Nephron (organoid): Measurements from ENCODE around the gene PDLIM5.

Experiments
- H3K27ac Mint-ChIP-seq, 3 experiments: 2 replicates each; pipeline ENCODE4 v1.8.0; 2020; ENCODE audit warnings: mixed read lengths in 3 of 3, mild to moderate bottlenecking in 2 of 3, moderate library complexity in 1 of 3
- H3K27me3 Mint-ChIP-seq: 2 replicates; pipeline ENCODE4 v1.8.0; 2021; ENCODE audit warnings: low read depth, mild to moderate bottlenecking, moderate library complexity, mixed read lengths
- H3K36me3 Mint-ChIP-seq: 2 replicates; pipeline ENCODE4 v1.8.0; 2020; ENCODE audit warnings: low read depth, mixed read lengths
- H3K4me1 Mint-ChIP-seq: 2 replicates; pipeline ENCODE4 v1.8.0; 2020; ENCODE audit warnings: mixed read lengths
- H3K4me3 Mint-ChIP-seq, 3 experiments: 2 replicates each; pipeline ENCODE4 v1.8.0; 2020; ENCODE audit warnings: mild to moderate bottlenecking in 3 of 3, mixed read lengths in 3 of 3, moderate library complexity in 2 of 3
- H3K9me3 Mint-ChIP-seq: 2 replicates; pipeline ENCODE4 v1.8.0; 2020; ENCODE audit warnings: mixed read lengths
- TF ChIP-seq, protein P1 (sequence below), 3 experiments: fragments of 200-600 bp; sonication (generic); IDR thresholded peaks; one replicate each; pipeline ENCODE4 v1.5.0; 2021; ENCODE audit warnings: antibody characterized with exemption in 3 of 3; ENCODE audit not compliant: unreplicated experiment in 3 of 3

PDLIM5 gene

DNA sequence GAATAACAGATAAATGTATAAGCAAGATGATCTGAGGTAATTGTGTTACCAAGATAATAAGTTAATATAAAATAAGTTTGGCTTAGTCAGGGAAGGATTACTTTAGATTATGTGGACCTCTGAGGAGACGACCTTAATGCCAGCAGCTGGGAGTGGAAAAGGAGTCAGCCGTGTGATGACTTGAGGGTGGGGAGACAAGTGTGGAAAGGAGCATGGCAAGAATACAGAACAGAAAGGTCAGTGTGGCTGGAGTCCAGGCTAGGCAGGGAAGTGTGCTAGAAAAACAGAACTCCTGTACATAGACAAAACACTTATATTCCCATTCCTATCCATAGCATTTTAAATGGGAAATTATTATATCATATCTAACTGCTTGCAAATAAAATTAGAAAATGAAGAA lies 138.8 kb downstream of the PDLIM5 start:
- no peaks in the 10 kb centered on the region for H3K9me3 Mint-ChIP-seq
- no peak overlapping the region for H3K4me3 Mint-ChIP-seq
- peaks cover 51% of the 10 kb centered on the region for H3K36me3 Mint-ChIP-seq
- TF ChIP-seq, protein P1, sequence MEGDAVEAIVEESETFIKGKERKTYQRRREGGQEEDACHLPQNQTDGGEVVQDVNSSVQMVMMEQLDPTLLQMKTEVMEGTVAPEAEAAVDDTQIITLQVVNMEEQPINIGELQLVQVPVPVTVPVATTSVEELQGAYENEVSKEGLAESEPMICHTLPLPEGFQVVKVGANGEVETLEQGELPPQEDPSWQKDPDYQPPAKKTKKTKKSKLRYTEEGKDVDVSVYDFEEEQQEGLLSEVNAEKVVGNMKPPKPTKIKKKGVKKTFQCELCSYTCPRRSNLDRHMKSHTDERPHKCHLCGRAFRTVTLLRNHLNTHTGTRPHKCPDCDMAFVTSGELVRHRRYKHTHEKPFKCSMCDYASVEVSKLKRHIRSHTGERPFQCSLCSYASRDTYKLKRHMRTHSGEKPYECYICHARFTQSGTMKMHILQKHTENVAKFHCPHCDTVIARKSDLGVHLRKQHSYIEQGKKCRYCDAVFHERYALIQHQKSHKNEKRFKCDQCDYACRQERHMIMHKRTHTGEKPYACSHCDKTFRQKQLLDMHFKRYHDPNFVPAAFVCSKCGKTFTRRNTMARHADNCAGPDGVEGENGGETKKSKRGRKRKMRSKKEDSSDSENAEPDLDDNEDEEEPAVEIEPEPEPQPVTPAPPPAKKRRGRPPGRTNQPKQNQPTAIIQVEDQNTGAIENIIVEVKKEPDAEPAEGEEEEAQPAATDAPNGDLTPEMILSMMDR (IDR thresholded peaks at IDR 0.05; ENCODE audit: unreplicated experiment in 3 of 3), result no peak
- H3K4me1 Mint-ChIP-seq, result peaks cover 10% of the 10 kb centered on the region
- H3K27ac Mint-ChIP-seq, result peak overlapping the region in 2 of 3 experiments; percentile 49 to 64
- H3K27me3 Mint-ChIP-seq, result no peaks in the 10 kb centered on the region

DNA sequence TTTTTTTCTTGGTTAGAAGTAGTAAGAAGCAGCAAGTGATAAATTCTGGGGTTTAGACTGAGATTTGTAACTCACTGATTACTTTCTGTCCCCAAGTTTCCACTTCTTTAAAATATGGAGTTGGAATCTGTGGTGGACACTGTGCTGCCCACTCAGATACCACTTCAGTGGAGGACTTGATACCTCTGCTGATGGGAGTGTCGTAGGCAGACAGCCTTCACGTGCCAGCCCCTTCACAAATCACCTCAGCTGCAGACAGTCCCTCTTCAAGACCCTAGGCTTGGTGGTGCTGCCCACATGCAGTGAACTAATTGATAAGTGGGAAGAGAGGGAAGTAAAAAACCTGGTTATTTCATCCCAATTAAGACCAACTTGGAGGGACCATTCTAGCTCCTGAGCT lies 139.5 kb downstream of the PDLIM5 start:
- Mint-ChIP-seq H3K27ac (no peak overlapping the region), H3K4me3 (no peak overlapping the region), H3K27me3 (no peaks in the 10 kb centered on the region), H3K9me3 (no peaks in the 10 kb centered on the region), H3K36me3 (peaks cover 46% of the 10 kb centered on the region), H3K4me1 (peaks cover 10% of the 10 kb centered on the region)
- TF ChIP-seq, protein P1 (IDR thresholded peaks at IDR 0.05; ENCODE audit: unreplicated experiment in 3 of 3), result no peak

DNA sequence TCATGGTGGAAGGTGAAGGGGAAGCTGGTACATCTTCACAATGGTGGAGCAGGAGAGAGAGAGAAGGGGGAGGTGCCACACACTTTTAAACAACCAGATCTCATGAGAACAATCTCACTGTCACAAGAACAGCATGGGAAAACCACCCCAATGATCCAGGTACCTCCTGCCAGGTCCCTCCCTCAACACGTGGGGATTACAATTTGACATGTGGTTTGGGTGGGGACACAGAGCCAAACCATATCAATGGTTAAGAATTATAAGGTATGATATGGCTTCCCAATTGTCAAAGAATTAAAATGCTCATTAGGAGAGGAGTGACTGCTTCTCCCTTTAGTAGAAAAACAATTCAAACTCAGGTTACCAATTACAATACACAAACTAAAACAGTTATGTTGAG lies 143.3 kb downstream of the PDLIM5 start:
- no peaks in the 10 kb centered on the region for H3K27me3 Mint-ChIP-seq
- peaks cover 6% of the 10 kb centered on the region for H3K4me1 Mint-ChIP-seq
- TF ChIP-seq, protein P1 (IDR thresholded peaks at IDR 0.05; ENCODE audit: unreplicated experiment in 3 of 3), result no peak
- no peaks in the 10 kb centered on the region for H3K9me3 Mint-ChIP-seq
- H3K27ac Mint-ChIP-seq, result no peak overlapping the region
- H3K4me3 Mint-ChIP-seq, result no peak overlapping the region
- peaks cover 27% of the 10 kb centered on the region for H3K36me3 Mint-ChIP-seq

DNA sequence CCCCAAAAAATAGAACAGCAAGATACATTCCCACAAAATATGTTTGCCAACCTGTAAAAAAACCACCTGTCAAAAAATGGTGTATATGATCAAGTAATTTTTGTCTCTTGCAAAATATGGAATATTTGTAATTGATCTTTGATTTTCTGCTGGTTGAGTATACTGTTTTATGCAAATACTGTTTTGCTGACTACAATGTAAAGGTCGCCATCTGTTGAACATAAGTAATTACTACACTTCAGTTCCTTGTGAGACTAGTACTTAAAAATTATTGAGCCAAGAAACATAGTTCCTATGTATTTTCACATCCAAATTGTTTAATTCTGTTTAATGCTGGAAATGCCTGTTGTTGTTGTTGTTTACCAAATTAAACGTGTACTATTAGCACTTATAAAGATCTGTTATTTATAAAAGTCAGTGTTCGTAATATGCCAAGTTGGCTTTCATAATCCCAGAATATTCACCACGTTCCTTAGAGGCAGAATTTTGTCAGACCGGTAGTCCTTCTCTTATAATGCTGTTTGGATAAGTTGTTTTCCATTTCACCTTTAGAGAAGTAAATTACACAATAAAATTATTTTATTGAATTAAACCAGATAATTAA lies 144.2 kb downstream of the PDLIM5 start:
- Mint-ChIP-seq H3K27me3 (no peaks in the 10 kb centered on the region), H3K4me1 (no peaks in the 10 kb centered on the region), H3K36me3 (peaks cover 23% of the 10 kb centered on the region), H3K27ac (peak overlapping the region in 1 of 3 experiments; percentile 5), H3K4me3 (no peak overlapping the region), H3K9me3 (no peaks in the 10 kb centered on the region)
- TF ChIP-seq, protein P1 (IDR thresholded peaks at IDR 0.05; ENCODE audit: unreplicated experiment in 3 of 3), result peak; percentile 53 to 84 (median 74)

DNA sequence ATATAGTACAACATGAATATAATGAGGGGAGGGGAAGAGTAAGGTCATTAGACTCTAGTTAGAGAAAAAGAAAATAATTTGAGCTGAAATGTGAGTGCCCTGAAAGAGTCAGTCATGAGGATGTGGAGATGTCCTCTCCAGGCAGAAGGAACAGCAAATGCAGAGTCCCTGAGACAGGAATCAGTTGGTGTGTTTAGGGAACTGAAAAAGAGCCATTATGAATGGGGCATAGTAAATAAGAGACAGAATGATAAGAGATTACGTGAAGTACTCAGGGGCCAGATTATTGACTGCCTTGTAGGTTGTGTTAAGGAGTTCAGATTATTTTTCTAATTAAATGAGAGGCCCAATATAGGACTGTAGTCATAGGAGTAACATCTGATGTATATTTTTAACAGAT lies 147.0 kb downstream of the PDLIM5 start:
- peaks cover 5% of the 10 kb centered on the region for H3K4me1 Mint-ChIP-seq
- no peaks in the 10 kb centered on the region for H3K9me3 Mint-ChIP-seq
- no peaks in the 10 kb centered on the region for H3K36me3 Mint-ChIP-seq
- no peak overlapping the region for H3K27ac Mint-ChIP-seq
- H3K4me3 Mint-ChIP-seq, result no peak overlapping the region
- TF ChIP-seq, protein P1 (IDR thresholded peaks at IDR 0.05; ENCODE audit: unreplicated experiment in 3 of 3), result no peak
- no peaks in the 10 kb centered on the region for H3K27me3 Mint-ChIP-seq

DNA sequence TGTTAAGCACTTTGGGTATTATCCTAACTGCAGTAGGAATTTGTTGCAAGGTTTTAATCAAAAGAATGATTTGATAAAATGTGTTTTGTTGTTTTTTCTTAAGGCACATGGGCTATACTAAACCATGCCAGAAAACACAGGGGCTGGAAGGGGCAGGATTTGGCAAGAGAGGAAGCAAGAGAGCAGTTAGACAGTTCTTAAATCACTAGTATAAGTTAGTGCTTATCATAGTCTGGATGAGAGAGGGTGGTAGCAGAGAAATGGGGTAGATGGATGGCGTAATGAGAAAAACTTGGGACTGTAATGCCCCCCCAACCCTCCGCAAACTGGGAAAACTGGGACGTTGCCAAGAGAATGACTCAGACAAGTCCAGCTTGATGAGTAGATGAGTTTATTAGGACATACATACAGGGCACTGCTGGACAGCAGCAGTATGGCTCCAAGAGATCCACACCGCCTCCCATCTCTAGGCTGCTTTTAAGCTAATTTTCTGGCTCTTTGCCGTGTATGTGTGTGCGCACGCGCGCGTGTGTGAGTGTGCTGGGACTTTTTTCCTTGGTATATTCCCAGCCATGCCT lies 151.5 kb downstream of the PDLIM5 start:
- no peak overlapping the region for H3K4me3 Mint-ChIP-seq
- no peaks in the 10 kb centered on the region for H3K36me3 Mint-ChIP-seq
- no peaks in the 10 kb centered on the region for H3K9me3 Mint-ChIP-seq
- H3K27ac Mint-ChIP-seq, result no peak overlapping the region
- H3K27me3 Mint-ChIP-seq, result no peaks in the 10 kb centered on the region
- TF ChIP-seq, protein P1 (IDR thresholded peaks at IDR 0.05; ENCODE audit: unreplicated experiment in 3 of 3), result no peak
- H3K4me1 Mint-ChIP-seq, result peaks cover 12% of the 10 kb centered on the region
